ENCODE data around the gene TNFSF15.

GRCh38 chr9:114775981-114776380, 29.9 kb downstream of the TNFSF15 start:
- TF ChIP-seq CTCF (IDR thresholded peaks at IDR 0.05; ENCODE audit: low read length) (no peak), EZH2 (optimal IDR thresholded peaks at IDR 0.05; ENCODE audit: low read depth, low read length) (no peak)

All from MM.1S (cell line).